ENCODE measurements around the gene WDR72. TPM values are rescaled to one million over a fixed set of nuclear protein-coding genes. Genes with fewer than 3 reads are reported as not detected.
A peak's percentile ranks its signal among the peaks of the same experiment; 100 is the strongest.

Gene WDR72
- total RNA-seq, 1 donor from 2014 or later = 0.14 TPM

GRCh38 chr15:53586799-53587198 lies 172.7 kb downstream of the WDR72 start:
- no peak overlapping the region for H2AFZ ChIP-seq (ENCODE audit: low read depth, low read length)
- Mint-ChIP-seq H3K27ac (ENCODE audit: unreplicated experiment) (no peak overlapping the region), H3K4me3 (ENCODE audit: unreplicated experiment) (no peak overlapping the region), H3K9me3 (ENCODE audit: unreplicated experiment) (peaks cover 2% of the 10 kb centered on the region), H3K4me1 (ENCODE audit: low read depth, unreplicated experiment) (peaks cover 14% of the 10 kb centered on the region), H3K36me3 (ENCODE audit: low read depth, unreplicated experiment) (no peaks in the 10 kb centered on the region), H3K27me3 (ENCODE audit: low read depth, unreplicated experiment) (peaks cover 2% of the 10 kb centered on the region)
- H3K79me2 ChIP-seq (ENCODE audit: insufficient read depth, low read length) = no peaks in the 10 kb centered on the region
- H3K36me3 ChIP-seq (ENCODE audit: insufficient read depth, low read length) = no peaks in the 10 kb centered on the region
- no peak overlapping the region for H3K9ac ChIP-seq (ENCODE audit: low read length)
- no peaks in the 10 kb centered on the region for H4K20me1 ChIP-seq (ENCODE audit: insufficient read depth, low read length)
- no peak overlapping the region for H3K4me2 ChIP-seq (ENCODE audit: low read length)
- peaks cover 15% of the 10 kb centered on the region for H3K4me1 ChIP-seq (ENCODE audit: insufficient read depth, low read length)
- no peak for DNase-seq (ENCODE audit: low read depth)
- no peaks in the 10 kb centered on the region for H3K27me3 ChIP-seq (ENCODE audit: insufficient read depth, low read length)
- TF ChIP-seq EZH2 (IDR thresholded peaks at IDR 0.05; ENCODE audit: insufficient read depth, low read length) = no peak
- TF ChIP-seq, protein P1, sequence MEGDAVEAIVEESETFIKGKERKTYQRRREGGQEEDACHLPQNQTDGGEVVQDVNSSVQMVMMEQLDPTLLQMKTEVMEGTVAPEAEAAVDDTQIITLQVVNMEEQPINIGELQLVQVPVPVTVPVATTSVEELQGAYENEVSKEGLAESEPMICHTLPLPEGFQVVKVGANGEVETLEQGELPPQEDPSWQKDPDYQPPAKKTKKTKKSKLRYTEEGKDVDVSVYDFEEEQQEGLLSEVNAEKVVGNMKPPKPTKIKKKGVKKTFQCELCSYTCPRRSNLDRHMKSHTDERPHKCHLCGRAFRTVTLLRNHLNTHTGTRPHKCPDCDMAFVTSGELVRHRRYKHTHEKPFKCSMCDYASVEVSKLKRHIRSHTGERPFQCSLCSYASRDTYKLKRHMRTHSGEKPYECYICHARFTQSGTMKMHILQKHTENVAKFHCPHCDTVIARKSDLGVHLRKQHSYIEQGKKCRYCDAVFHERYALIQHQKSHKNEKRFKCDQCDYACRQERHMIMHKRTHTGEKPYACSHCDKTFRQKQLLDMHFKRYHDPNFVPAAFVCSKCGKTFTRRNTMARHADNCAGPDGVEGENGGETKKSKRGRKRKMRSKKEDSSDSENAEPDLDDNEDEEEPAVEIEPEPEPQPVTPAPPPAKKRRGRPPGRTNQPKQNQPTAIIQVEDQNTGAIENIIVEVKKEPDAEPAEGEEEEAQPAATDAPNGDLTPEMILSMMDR (IDR thresholded peaks at IDR 0.05; ENCODE audit: insufficient read depth, low read depth, low read length) = peak; percentile 37
- no peak overlapping the region for H3K4me3 ChIP-seq (ENCODE audit: insufficient read depth, low read depth, low read length)
- H3K9me3 ChIP-seq (ENCODE audit: insufficient read depth, low read depth, low read length) = no peaks in the 10 kb centered on the region
- no peak for FAIRE-seq
- no peak overlapping the region for H3K27ac ChIP-seq (ENCODE audit: low read depth, low read length)

- Mint-ChIP-seq H3K9me3 (ENCODE audit: unreplicated experiment) (peaks cover 2% of the 10 kb centered on the region), H3K27me3 (ENCODE audit: low read depth, unreplicated experiment) (peaks cover 2% of the 10 kb centered on the region), H3K36me3 (ENCODE audit: low read depth, unreplicated experiment) (no peaks in the 10 kb centered on the region), H3K4me3 (ENCODE audit: unreplicated experiment) (no peak overlapping the region), H3K4me1 (ENCODE audit: low read depth, unreplicated experiment) (no peaks in the 10 kb centered on the region), H3K27ac (ENCODE audit: unreplicated experiment) (no peak overlapping the region)
- Histone ChIP-seq H3K9me3 (ENCODE audit: insufficient read depth, low read depth, low read length) (no peaks in the 10 kb centered on the region), H3K27me3 (ENCODE audit: insufficient read depth, low read length) (no peaks in the 10 kb centered on the region), H3K36me3 (ENCODE audit: insufficient read depth, low read length) (no peaks in the 10 kb centered on the region), H3K9ac (ENCODE audit: low read length) (no peak overlapping the region), H3K4me3 (ENCODE audit: insufficient read depth, low read depth, low read length) (no peak overlapping the region), H4K20me1 (ENCODE audit: insufficient read depth, low read length) (no peaks in the 10 kb centered on the region), H3K4me1 (ENCODE audit: insufficient read depth, low read length) (no peaks in the 10 kb centered on the region), H2AFZ (ENCODE audit: low read depth, low read length) (no peak overlapping the region), H3K4me2 (ENCODE audit: low read length) (no peak overlapping the region), H3K27ac (ENCODE audit: low read depth, low read length) (no peak overlapping the region), H3K79me2 (ENCODE audit: insufficient read depth, low read length) (no peaks in the 10 kb centered on the region)
- TF ChIP-seq EZH2 (IDR thresholded peaks at IDR 0.05; ENCODE audit: insufficient read depth, low read length) = no peak
- TF ChIP-seq, protein P1 (IDR thresholded peaks at IDR 0.05; ENCODE audit: insufficient read depth, low read depth, low read length) = no peak
- DNase-seq (ENCODE audit: low read depth) (no peak), FAIRE-seq (no peak)
Measured at GRCh38 chr15:53581513-53581912, 177.9 kb downstream of the WDR72 start.

GRCh38 chr15:53580366-53580765 lies 179.1 kb downstream of the WDR72 start:
- Histone ChIP-seq H3K9ac (ENCODE audit: low read length) (no peak overlapping the region), H3K4me2 (ENCODE audit: low read length) (no peak overlapping the region), H3K4me1 (ENCODE audit: insufficient read depth, low read length) (no peaks in the 10 kb centered on the region), H4K20me1 (ENCODE audit: insufficient read depth, low read length) (no peaks in the 10 kb centered on the region), H2AFZ (ENCODE audit: low read depth, low read length) (no peak overlapping the region), H3K4me3 (ENCODE audit: insufficient read depth, low read depth, low read length) (no peak overlapping the region), H3K36me3 (ENCODE audit: insufficient read depth, low read length) (no peaks in the 10 kb centered on the region), H3K27ac (ENCODE audit: low read depth, low read length) (no peak overlapping the region), H3K79me2 (ENCODE audit: insufficient read depth, low read length) (no peaks in the 10 kb centered on the region), H3K27me3 (ENCODE audit: insufficient read depth, low read length) (no peaks in the 10 kb centered on the region), H3K9me3 (ENCODE audit: insufficient read depth, low read depth, low read length) (no peaks in the 10 kb centered on the region)
- Mint-ChIP-seq H3K9me3 (ENCODE audit: unreplicated experiment) (no peaks in the 10 kb centered on the region), H3K4me1 (ENCODE audit: low read depth, unreplicated experiment) (no peaks in the 10 kb centered on the region), H3K36me3 (ENCODE audit: low read depth, unreplicated experiment) (no peaks in the 10 kb centered on the region), H3K27me3 (ENCODE audit: low read depth, unreplicated experiment) (peaks cover 2% of the 10 kb centered on the region), H3K27ac (ENCODE audit: unreplicated experiment) (no peak overlapping the region), H3K4me3 (ENCODE audit: unreplicated experiment) (no peak overlapping the region)
- no peak for FAIRE-seq
- TF ChIP-seq EZH2 (IDR thresholded peaks at IDR 0.05; ENCODE audit: insufficient read depth, low read length) = no peak
- TF ChIP-seq, protein P1 (IDR thresholded peaks at IDR 0.05; ENCODE audit: insufficient read depth, low read depth, low read length) = no peak
- DNase-seq (ENCODE audit: low read depth) = no peak
